ENCODE measurements around the gene BNIP1. TPM values are rescaled to one million over a fixed set of nuclear protein-coding genes. Genes with fewer than 3 reads are reported as not detected.
"Not testable (repeated sequence)": the region's sequence is repeated elsewhere in the genome, so short reads cannot be mapped to it uniquely, and the experiment has no call there.

The BNIP1 gene
- total and polyA plus RNA-seq, 2 of the 4 experiments (the other 2 are of a cell fraction) = 24.3 to 35.3 TPM

DNA sequence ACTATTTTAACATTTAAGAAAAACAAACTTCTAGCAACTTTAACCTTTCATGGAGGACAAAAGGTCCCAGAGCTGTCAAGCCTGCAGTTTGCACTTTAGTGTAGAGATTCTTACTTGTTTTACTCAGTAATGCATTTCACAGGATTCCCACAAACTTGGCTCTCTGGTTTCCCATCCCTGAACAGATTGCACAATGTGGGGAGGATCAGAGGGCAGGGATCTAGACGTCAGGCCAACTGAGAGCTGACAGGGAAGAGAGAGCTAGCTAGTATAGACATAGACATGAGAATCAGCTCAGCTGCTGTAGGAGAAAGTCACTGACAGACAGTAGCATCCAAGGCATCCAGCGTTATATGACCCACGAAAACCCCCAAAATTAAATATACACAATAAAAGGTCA is 20.9 kb upstream of the BNIP1 start:
- H4K91ac ChIP-seq (ENCODE audit: insufficient read depth, low read depth, low read length) = no peak overlapping the region
- WGBS, 2 experiments (ENCODE audit: extremely low coverage in 2 of 2, insufficient read length in 1 of 2) = no CpG with 5 or more reads among the region's 3 CpGs
- H2AFZ ChIP-seq (replicated peaks; ENCODE audit: low read length, poor library complexity) = no peak overlapping the region
- no peak overlapping the region for H3K4me2 ChIP-seq (ENCODE audit: low read depth, low read length)
- no peak overlapping the region for H3K14ac ChIP-seq (replicated peaks; ENCODE audit: low read depth, low read length)
- no peak overlapping the region for H3K18ac ChIP-seq (ENCODE audit: low read depth, low read length)
- no peak overlapping the region for H3K4me3 ChIP-seq (ENCODE audit: insufficient read depth, low read depth, low read length)
- H3K9me3 ChIP-seq (ENCODE audit: control insufficient read depth, insufficient read depth, low read length) = no peaks in the 10 kb centered on the region
- no peak overlapping the region for H3K9ac ChIP-seq (ENCODE audit: low read depth, low read length)
- H3K79me1 ChIP-seq (ENCODE audit: low read depth in 1 of 2, low read length in 2 of 2) = 0 out of 4 replicates have a peak, but pooled peaks cover 0 to 4% of the 10 kb centered on the region in 2 experiments
- in situ Hi-C loops (cut with MboI; ENCODE audit: low sequenced_read_pairs) = no loop called here
- H4K20me1 ChIP-seq (ENCODE audit: insufficient read depth, low read length) = no peaks in the 10 kb centered on the region
- no peak overlapping the region for H4K8ac ChIP-seq (ENCODE audit: low read depth in 2 of 2, low read length in 2 of 2)
- H3K4ac ChIP-seq (ENCODE audit: low read depth, low read length) = no peak overlapping the region
- no peak overlapping the region for H3K56ac ChIP-seq (ENCODE audit: extremely low read depth, insufficient read depth, low read length)
- no peak overlapping the region for H2AK9ac ChIP-seq (replicated peaks; ENCODE audit: low read depth, low read length, poor library complexity)
- TF ChIP-seq CEBPB (IDR thresholded peaks at IDR 0.05; ENCODE audit: low read depth, low read length) (peak; percentile 91), MXI1 (IDR thresholded peaks at IDR 0.05; ENCODE audit: borderline replicate concordance, low read depth, low read length) (no peak)
- no TSS peak for BruUV-seq (replicated peaks)
- H2AK5ac ChIP-seq (ENCODE audit: low read depth, low read length) = no peak overlapping the region
- H2BK120ac ChIP-seq (ENCODE audit: low read depth, low read length) = no peak overlapping the region
- ChIA-PET POLR2A (ENCODE audit: unreplicated experiment) (no interaction called here), CTCF (no interaction called here)
- H3K4me1 ChIP-seq (ENCODE audit: control insufficient read depth, insufficient read depth, low read length) = no peaks in the 10 kb centered on the region
- no peak overlapping the region for H2BK20ac ChIP-seq (ENCODE audit: low read depth, low read length)
- H3K27me3 ChIP-seq (ENCODE audit: control insufficient read depth, insufficient read depth, low read length) = no peaks in the 10 kb centered on the region
- H3K23ac ChIP-seq (ENCODE audit: low read depth, low read length) = no peak overlapping the region
- H3K9me1 ChIP-seq (ENCODE audit: insufficient read depth, low read length) = peaks cover 7% of the 10 kb centered on the region; the same call in 1 of the 2 replicates
- intact Hi-C loops (cut with micrococcal nuclease) = no loop called here
- H4K5ac ChIP-seq (ENCODE audit: low read depth, low read length) = no peak overlapping the region
- no peak overlapping the region for H2BK15ac ChIP-seq (ENCODE audit: low read depth, low read length)
- DNase-seq (peak; percentile 80), ATAC-seq (ENCODE audit: low read depth) (peak; percentile 70)
- H3K27ac ChIP-seq (ENCODE audit: insufficient read depth, low read length) = no peak overlapping the region
- H3K36me3 ChIP-seq (ENCODE audit: control insufficient read depth, insufficient read depth, low read length) = peaks cover 15% of the 10 kb centered on the region
- no peak overlapping the region for H2BK5ac ChIP-seq (ENCODE audit: low read depth, low read length, poor library complexity, severe bottlenecking)
- dilution Hi-C loops (cut with HindIII; ENCODE audit: low sequenced_read_pairs, unreplicated experiment) = no loop called here

- H3K9me3 ChIP-seq (ENCODE audit: control insufficient read depth, insufficient read depth, low read length); H2AK9ac ChIP-seq (replicated peaks; ENCODE audit: low read depth, low read length, poor library complexity); H4K20me1 ChIP-seq (ENCODE audit: insufficient read depth, low read length); dilution Hi-C loops (cut with HindIII; ENCODE audit: low sequenced_read_pairs, unreplicated experiment); H3K9ac ChIP-seq (ENCODE audit: low read depth, low read length); POLR2A ChIA-PET (ENCODE audit: unreplicated experiment); H3K9me1 ChIP-seq (ENCODE audit: insufficient read depth, low read length); H3K27ac ChIP-seq (ENCODE audit: insufficient read depth, low read length); H2AK5ac ChIP-seq (ENCODE audit: low read depth, low read length); H3K4me1 ChIP-seq (ENCODE audit: control insufficient read depth, insufficient read depth, low read length); H3K4ac ChIP-seq (ENCODE audit: low read depth, low read length); H2BK5ac ChIP-seq (ENCODE audit: low read depth, low read length, poor library complexity, severe bottlenecking); intact Hi-C loops (cut with micrococcal nuclease); H3K14ac ChIP-seq (replicated peaks; ENCODE audit: low read depth, low read length); H4K91ac ChIP-seq (ENCODE audit: insufficient read depth, low read depth, low read length); H3K56ac ChIP-seq (ENCODE audit: extremely low read depth, insufficient read depth, low read length); BruUV-seq (replicated peaks); H2AFZ ChIP-seq (replicated peaks; ENCODE audit: low read length, poor library complexity); H3K4me3 ChIP-seq (ENCODE audit: insufficient read depth, low read depth, low read length); H2BK20ac ChIP-seq (ENCODE audit: low read depth, low read length); H2BK120ac ChIP-seq (ENCODE audit: low read depth, low read length); H4K5ac ChIP-seq (ENCODE audit: low read depth, low read length); ATAC-seq (ENCODE audit: low read depth); H3K27me3 ChIP-seq (ENCODE audit: control insufficient read depth, insufficient read depth, low read length); H3K4me2 ChIP-seq (ENCODE audit: low read depth, low read length); DNase-seq; H3K23ac ChIP-seq (ENCODE audit: low read depth, low read length); H3K79me1 ChIP-seq (ENCODE audit: low read depth in 1 of 2, low read length in 2 of 2); H2BK15ac ChIP-seq (ENCODE audit: low read depth, low read length); in situ Hi-C loops (cut with MboI; ENCODE audit: low sequenced_read_pairs); H4K8ac ChIP-seq (ENCODE audit: low read depth in 2 of 2, low read length in 2 of 2); CTCF ChIA-PET; H3K18ac ChIP-seq (ENCODE audit: low read depth, low read length): not testable (repeated sequence)
- H3K36me3 ChIP-seq (ENCODE audit: control insufficient read depth, insufficient read depth, low read length) = peaks cover 12% of the 10 kb centered on the region; the same call in 1 of the 2 replicates
- WGBS, 2 experiments (ENCODE audit: extremely low coverage in 2 of 2, insufficient read length in 1 of 2) = 83% methylated on average over 2 of the region's 6 CpGs; no CpG with 5 or more reads in 1 of the 2 experiments
Measured at GRCh38 chr5:173132166-173132565, 12.2 kb upstream of the BNIP1 start.
